IPS-18a (cell line): ENCODE data around the gene DMAP1.

ENCODE experiments used
- H3K27ac ChIP-seq: one replicate; pipeline ENCODE4 v1.5.1; 2013; ENCODE audit warnings: low read length
- H3K27me3 ChIP-seq: one replicate; pipeline ENCODE4 v1.6.1; 2013; ENCODE audit warnings: mild to moderate bottlenecking, low read length; ENCODE audit not compliant: control insufficient read depth, insufficient read depth
- H3K36me3 ChIP-seq: one replicate; pipeline ENCODE4 v1.6.1; 2013; ENCODE audit warnings: low read depth, low read length; ENCODE audit not compliant: control insufficient read depth
- H3K4me1 ChIP-seq: one replicate; pipeline ENCODE4 v1.6.1; 2013; ENCODE audit warnings: low read depth, low read length; ENCODE audit not compliant: control insufficient read depth
- H3K4me3 ChIP-seq: one replicate; pipeline ENCODE4 v1.5.1; 2013; ENCODE audit warnings: low read length
- H3K9ac ChIP-seq: one replicate; pipeline ENCODE4 v1.6.1; 2013; ENCODE audit warnings: mild to moderate bottlenecking, low read length, moderate library complexity
- H3K9me3 ChIP-seq: one replicate; pipeline ENCODE4 v1.6.1; 2013; ENCODE audit warnings: low read depth, low read length; ENCODE audit not compliant: control insufficient read depth

DMAP1 gene

DNA sequence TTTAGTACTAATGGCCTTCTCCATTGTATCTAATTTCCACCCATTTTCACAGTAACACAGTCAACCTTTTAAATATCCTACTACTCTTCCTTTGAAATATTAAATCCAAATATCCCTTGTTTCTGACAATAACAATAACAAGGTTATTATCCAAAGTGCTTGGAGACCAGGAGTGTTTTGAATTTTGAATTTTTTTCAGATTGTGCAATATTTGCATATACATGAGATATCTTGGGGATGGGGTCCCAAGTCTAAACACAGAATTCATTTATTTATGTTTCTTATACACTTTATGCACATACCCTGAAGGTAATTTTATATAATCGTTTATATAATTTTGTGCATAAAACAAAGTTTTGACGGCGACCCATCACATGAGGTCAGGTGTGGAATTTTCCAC, 17.5 kb downstream of the DMAP1 start:
- H3K9ac ChIP-seq: no peak overlapping the region
- no peak overlapping the region for H3K27ac ChIP-seq
- no peaks in the 10 kb centered on the region for H3K36me3 ChIP-seq
- H3K4me3 ChIP-seq: no peak overlapping the region
- peaks cover 12% of the 10 kb centered on the region for H3K9me3 ChIP-seq
- H3K4me1 ChIP-seq: no peaks in the 10 kb centered on the region
- no peaks in the 10 kb centered on the region for H3K27me3 ChIP-seq

DNA sequence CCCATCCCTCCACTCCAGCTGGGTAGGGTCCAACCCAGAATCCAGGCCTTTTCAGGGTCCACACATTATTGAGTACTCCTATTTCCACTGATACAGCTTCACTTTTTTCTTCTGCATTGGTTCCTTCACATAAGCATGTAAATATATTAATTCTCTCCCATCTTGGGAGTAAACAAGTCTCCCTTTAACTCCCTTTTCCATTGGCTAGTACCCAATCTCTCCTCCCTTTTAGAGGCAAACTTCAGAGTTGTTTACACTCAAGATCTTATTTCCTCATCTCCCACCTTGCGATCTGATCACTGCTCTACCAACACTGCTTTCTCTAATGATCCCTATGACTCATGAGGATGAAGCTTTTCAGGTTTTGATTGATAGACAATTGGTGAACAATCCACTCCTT, 20.3 kb downstream of the DMAP1 start:
- Histone ChIP-seq H3K4me3 (no peak overlapping the region), H3K9ac (no peak overlapping the region), H3K4me1 (no peaks in the 10 kb centered on the region), H3K27ac (no peak overlapping the region), H3K36me3 (no peaks in the 10 kb centered on the region), H3K9me3 (no peaks in the 10 kb centered on the region), H3K27me3 (no peaks in the 10 kb centered on the region)

DNA sequence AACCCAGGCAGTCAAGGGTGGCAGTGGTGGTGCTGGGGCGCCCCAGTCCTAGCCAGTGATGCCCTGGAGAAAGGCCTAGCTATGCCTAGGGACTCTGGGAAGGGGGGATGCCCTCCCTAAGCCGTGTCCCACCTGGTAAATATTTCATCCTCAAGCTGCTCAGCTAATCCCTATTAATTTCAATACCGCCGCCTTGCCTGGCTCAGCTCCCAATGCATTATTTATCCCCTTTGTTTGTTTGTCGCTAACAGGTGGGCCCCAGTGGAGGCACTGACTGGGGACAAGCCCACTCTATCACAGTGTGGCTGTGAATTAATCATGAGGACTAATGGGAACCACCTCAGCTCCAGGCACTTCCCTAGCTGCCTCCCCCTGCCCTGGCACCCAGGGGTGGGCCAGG, 22.5 kb downstream of the DMAP1 start:
- no peak overlapping the region for H3K9ac ChIP-seq

DNA sequence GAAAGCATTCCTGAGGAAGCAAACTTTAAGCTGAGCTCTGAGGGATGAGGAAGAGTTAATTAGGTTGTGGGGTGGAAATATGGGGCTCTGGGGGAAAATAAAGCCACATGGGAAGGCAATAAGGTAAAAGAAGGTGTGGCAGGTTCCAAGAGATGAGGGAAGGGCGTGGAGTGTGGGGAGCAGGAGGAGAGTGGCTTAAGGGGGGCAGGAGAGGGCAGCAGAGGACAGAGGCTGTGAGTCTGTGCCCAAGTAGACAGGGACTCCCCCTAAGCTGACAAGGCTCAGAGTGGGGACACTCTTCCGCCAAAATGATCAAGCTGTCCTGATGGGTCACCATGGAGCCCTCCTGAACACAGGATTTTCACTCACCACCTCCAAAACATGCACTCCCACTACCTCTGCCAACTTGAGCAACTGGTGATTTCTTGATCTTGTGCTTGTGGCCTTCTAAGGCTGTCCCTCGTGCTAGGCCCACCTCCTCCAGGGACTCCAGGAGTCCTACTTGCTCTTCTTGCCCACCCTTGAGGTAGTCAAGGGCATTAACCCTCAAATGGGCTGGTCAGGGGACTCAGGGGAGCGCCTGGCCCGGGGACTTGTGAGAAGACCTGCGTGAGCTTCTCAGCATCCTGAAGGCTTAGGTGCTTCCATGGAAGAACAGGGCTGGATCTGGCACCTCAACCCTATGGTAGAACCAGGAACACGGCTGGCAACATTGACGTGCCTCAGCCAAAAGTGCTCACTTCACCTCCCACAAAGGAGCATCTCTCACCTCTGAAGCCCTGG, 23.4 kb downstream of the DMAP1 start:
- H3K27ac ChIP-seq: no peak overlapping the region
- H3K9ac ChIP-seq: no peak overlapping the region
- H3K4me3 ChIP-seq: no peak overlapping the region
- H3K4me1 ChIP-seq: peaks cover 2% of the 10 kb centered on the region
- H3K9me3 ChIP-seq: no peaks in the 10 kb centered on the region
- H3K36me3 ChIP-seq: no peaks in the 10 kb centered on the region
- no peaks in the 10 kb centered on the region for H3K27me3 ChIP-seq

More for the DNA sequence above, 22.5 kb downstream of the DMAP1 start:
- Histone ChIP-seq H3K36me3 (no peaks in the 10 kb centered on the region), H3K9me3 (no peaks in the 10 kb centered on the region), H3K4me1 (peaks cover 2% of the 10 kb centered on the region), H3K4me3 (no peak overlapping the region), H3K27me3 (no peaks in the 10 kb centered on the region), H3K27ac (no peak overlapping the region)

DNA sequence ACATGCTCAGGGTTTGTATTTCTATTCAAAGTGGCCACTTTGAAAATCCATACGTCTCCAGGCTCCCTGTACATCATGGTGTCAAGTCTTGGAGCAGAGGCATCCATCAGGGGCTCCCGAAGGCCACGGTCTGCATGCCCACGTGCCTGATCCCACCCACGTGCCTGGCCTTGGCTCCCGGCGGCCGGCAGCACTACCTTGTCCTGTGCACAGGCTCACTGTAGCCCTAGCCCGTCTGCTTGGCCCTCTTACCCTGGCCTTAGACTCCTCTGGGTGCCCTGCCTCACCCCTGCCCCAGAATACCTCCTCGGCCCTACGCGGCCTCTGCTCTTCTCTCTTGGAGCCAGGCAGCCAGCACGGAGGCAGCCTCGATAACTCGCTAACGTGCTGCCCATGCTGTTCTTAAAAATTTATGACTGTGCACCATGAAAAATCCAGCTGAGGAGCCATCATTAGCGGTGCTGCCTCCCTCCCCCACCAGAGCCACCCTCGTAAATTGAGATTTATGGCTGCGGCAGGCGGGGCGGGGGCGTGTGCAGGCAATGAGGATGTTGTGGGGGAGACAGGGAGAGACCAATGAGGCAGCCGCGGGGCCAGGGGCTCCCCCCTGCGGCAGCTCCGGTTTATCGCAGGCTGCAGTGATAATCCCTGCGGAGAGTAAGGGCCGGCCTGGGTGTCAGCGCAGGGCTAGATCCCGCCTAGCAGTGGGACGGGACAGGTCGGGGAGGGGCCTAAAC, 24.6 kb downstream of the DMAP1 start:
- no peak overlapping the region for H3K4me3 ChIP-seq
- H3K9ac ChIP-seq: no peak overlapping the region
- H3K27me3 ChIP-seq: no peaks in the 10 kb centered on the region
- H3K4me1 ChIP-seq: peaks cover 2% of the 10 kb centered on the region
- no peaks in the 10 kb centered on the region for H3K36me3 ChIP-seq
- H3K9me3 ChIP-seq: no peaks in the 10 kb centered on the region
- H3K27ac ChIP-seq: no peak overlapping the region

DNA sequence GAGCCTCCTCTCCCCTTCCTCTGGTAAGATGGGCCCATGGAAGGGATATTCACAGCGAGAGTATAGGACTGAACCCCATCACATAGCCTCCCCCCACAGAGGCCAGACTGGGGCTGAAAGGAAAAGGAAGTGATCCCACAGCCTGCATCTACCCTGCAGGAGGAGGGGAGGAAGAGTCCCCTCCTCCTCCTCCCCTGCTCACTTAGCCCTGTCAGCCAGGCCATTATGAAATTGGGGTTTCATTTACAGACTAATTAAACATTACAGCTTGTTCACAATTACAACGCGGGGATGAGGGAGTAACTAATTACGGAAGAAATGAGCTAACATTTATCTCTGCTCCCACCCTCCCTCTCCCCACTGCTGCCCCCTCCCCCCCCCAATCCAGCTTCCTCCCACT, 25.4 kb downstream of the DMAP1 start:
- Histone ChIP-seq H3K4me3 (no peak overlapping the region), H3K27me3 (no peaks in the 10 kb centered on the region), H3K27ac (no peak overlapping the region)

DNA sequence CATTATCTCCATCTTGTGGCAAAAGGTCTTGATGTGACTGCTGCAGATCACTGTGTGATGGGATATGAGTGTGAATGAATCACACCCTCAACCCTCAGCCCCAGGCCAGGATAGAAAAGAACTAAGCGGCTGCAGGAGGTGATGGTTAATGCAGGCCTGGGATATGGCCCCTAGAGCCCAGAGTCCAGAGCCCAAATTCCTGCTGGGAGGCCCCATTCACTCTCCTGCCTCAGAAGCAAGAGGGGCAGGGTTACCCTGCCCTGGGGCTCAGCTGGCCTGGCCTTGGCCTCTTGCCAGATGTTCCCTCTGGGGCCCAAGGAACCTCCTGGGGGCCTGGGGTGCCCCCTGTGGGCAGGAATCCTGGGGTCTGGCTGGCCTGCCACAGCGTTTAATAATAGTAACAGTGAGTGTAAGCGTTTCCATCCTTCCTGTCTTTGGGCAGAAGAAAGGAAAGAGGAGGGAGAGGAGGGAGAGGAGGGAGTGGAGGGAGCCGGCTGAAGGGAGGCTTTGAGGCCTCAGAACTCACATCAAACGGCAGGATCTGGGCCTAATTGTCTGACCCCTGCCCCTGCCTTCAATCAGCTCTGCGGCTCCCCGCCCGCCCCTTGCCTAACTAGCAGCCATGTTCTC, 26.2 kb downstream of the DMAP1 start:
- Histone ChIP-seq H3K4me1 (peaks cover 2% of the 10 kb centered on the region), H3K9ac (no peak overlapping the region), H3K9me3 (no peaks in the 10 kb centered on the region), H3K36me3 (no peaks in the 10 kb centered on the region), H3K27me3 (no peaks in the 10 kb centered on the region), H3K4me3 (no peak overlapping the region), H3K27ac (no peak overlapping the region)

More for the DNA sequence above, 25.4 kb downstream of the DMAP1 start:
- H3K4me1 ChIP-seq: peaks cover 2% of the 10 kb centered on the region
- H3K9me3 ChIP-seq: no peaks in the 10 kb centered on the region
- no peaks in the 10 kb centered on the region for H3K36me3 ChIP-seq
- H3K9ac ChIP-seq: no peak overlapping the region

DNA sequence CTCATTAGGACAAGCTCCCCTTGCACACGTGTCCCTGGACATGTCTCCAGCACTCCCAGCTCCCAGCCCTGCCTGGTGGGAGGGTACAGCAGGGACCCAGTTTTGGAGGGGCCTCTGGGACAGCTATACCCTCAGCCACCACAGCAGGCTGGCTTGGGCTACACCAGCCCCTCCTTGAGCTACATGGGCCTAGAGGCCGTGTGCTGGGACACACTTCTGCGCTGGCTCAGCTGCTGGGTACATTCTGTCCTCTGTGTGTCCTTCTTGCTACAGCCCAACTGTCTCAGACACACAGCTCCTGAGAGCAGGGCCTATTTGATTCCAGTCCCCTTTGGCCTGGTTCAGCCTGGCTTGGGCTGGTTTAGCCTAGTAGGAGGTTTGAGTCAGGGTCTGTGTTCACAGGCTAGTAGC, 26.7 kb downstream of the DMAP1 start:
- Histone ChIP-seq H3K27ac (no peak overlapping the region), H3K4me3 (no peak overlapping the region), H3K9ac (no peak overlapping the region), H3K4me1 (peaks cover 2% of the 10 kb centered on the region), H3K27me3 (no peaks in the 10 kb centered on the region), H3K9me3 (no peaks in the 10 kb centered on the region), H3K36me3 (no peaks in the 10 kb centered on the region)

DNA sequence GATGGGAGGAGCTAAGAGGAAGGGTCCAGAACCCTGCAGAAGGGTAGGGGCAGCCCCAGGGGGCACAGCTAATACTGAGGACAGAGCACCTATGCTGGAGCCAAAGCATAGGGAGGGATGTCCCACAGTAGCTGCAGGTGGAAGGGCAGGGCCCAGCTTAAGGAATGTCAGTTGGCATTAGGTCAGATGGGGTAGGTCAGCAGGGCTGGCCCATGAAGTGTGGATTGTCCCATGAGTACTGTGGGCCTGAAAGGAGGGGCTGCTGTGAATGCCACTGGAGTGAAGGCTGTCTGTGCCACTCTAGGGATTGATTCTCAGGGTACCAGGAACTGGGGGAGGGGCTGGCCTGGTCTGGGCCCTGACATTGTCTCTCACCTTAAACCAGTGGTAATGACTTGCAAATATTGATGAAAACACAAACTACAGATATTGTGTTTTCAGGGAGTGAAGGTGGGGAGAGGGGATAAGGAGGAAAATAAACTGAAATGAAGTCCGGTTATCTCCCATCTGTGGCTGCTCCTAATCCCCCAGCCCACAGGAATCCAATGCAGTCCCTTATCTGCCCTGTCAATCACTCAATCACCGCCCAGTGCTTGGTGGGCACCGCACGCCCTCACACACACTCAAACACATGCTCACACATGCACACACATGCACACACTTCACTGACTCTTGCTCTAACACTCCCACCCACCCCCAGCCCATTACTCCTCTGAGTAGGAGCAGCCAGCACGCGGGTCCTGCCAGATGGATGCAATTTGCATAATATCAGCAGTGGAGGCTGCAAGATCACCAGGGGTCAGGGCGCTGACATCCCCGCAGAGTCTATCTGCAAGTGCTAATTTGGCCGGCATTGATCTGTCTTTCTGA, 27.8 kb downstream of the DMAP1 start:
- no peak overlapping the region for H3K9ac ChIP-seq
- no peaks in the 10 kb centered on the region for H3K27me3 ChIP-seq
- H3K27ac ChIP-seq: no peak overlapping the region
- H3K4me3 ChIP-seq: no peak overlapping the region
- H3K4me1 ChIP-seq: peaks cover 2% of the 10 kb centered on the region
- no peaks in the 10 kb centered on the region for H3K36me3 ChIP-seq
- no peaks in the 10 kb centered on the region for H3K9me3 ChIP-seq

DNA sequence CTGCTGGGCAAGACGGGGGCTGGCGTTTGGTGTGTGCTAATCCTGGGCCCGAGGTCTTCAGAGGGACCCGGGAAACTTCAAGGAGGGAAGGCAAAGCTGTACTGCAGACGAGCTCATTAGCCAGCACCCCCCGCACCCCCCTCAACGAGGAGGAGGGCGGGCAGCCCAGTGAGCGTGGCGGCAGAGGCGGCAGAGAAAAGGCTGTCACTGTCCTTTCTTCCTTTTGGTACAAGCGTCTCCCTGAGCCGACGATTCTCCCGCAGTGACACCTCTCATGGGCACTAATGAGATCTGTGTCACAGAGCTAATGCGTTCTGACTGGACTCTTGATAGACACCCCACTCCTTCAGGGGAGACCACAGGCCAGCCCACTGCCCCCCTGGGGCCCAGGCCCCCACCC, 29.5 kb downstream of the DMAP1 start:
- H3K4me3 ChIP-seq: no peak overlapping the region
- H3K4me1 ChIP-seq: peaks cover 2% of the 10 kb centered on the region
- H3K36me3 ChIP-seq: no peaks in the 10 kb centered on the region
- no peaks in the 10 kb centered on the region for H3K9me3 ChIP-seq
- H3K27ac ChIP-seq: no peak overlapping the region
- no peaks in the 10 kb centered on the region for H3K27me3 ChIP-seq
- no peak overlapping the region for H3K9ac ChIP-seq
